Upper lobe of left lung (tissue), 4 donors: Measurements from ENCODE around the gene IFT88.

Experiments used
- POLR2A ChIP-seq, 4 donors: fragments of 450-650 bp; IDR thresholded peaks; one replicate each; pipeline ENCODE4 v1.5.1; 2016 to 2017; ENCODE audit warnings: antibody characterized with exemption in 4 of 4, mild to moderate bottlenecking in 2 of 4
- POLR2AphosphoS5 ChIP-seq, 2 donors: sonication (generic); formaldehyde crosslinking; IDR thresholded peaks; one replicate each; pipeline ENCODE4 v1.5.1; 2017; ENCODE audit warnings: antibody characterized with exemption in 2 of 2
- TF ChIP-seq, protein P1 (sequence below), 6 experiments: fragments of 450-650 bp in 4 of 6; fragments of 200-600 bp in 2 of 6; sonication (generic) in 2 of 6; IDR thresholded peaks; one replicate each; pipeline ENCODE4 v1.5.1; 2016 to 2019; ENCODE audit warnings: antibody characterized with exemption in 6 of 6

DNA sequence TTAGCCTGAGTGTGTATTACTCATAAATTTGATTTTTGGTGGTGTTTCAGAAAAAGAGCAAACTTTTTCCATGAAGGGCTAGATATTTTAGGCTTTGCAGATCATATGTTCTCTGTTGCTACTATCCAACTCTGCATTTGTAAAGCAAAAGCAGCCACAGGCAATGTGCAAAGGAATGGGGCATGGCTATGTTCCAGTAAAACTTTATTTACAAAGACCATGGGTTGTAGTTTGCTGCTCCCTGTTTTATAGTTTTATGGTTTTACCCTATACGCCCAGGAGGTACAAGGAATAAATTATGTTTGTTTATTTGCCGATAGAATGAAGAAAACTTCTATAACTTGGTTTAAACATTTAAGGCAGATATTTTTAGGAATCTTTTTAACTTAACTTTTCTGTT, 23.6 kb downstream of the IFT88 start:
- TF ChIP-seq, protein P1, sequence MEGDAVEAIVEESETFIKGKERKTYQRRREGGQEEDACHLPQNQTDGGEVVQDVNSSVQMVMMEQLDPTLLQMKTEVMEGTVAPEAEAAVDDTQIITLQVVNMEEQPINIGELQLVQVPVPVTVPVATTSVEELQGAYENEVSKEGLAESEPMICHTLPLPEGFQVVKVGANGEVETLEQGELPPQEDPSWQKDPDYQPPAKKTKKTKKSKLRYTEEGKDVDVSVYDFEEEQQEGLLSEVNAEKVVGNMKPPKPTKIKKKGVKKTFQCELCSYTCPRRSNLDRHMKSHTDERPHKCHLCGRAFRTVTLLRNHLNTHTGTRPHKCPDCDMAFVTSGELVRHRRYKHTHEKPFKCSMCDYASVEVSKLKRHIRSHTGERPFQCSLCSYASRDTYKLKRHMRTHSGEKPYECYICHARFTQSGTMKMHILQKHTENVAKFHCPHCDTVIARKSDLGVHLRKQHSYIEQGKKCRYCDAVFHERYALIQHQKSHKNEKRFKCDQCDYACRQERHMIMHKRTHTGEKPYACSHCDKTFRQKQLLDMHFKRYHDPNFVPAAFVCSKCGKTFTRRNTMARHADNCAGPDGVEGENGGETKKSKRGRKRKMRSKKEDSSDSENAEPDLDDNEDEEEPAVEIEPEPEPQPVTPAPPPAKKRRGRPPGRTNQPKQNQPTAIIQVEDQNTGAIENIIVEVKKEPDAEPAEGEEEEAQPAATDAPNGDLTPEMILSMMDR (IDR thresholded peaks at IDR 0.05) = no peak
- TF ChIP-seq POLR2A (IDR thresholded peaks at IDR 0.05) = no peak
- no peak for TF ChIP-seq POLR2AphosphoS5 (IDR thresholded peaks at IDR 0.05)
